Measurements from ENCODE around the gene MGAT5. TPM values are rescaled to one million over a fixed set of nuclear protein-coding genes. Genes with fewer than 3 reads are reported as not detected.

MGAT5 gene
- total RNA-seq, 3 donors from 2014 or later (not counting 1 experiment from before 2014, with no cell fraction given): 39.7 to 58.2 (median 57.0) TPM

GRCh38 chr2:134207589-134208209 is 46.2 kb upstream of the MGAT5 start:
- Histone ChIP-seq H3K4me1 (ENCODE audit: control insufficient read depth, insufficient read depth, low read length) (peaks cover 12% of the 10 kb centered on the region), H3K27me3 (ENCODE audit: control insufficient read depth, insufficient read depth, low read length) (no peaks in the 10 kb centered on the region), H3K4me3 (ENCODE audit: low read length) (no peak overlapping the region), H3K9me3 (ENCODE audit: control insufficient read depth, insufficient read depth, low read length) (no peaks in the 10 kb centered on the region), H3K36me3 (ENCODE audit: control insufficient read depth, insufficient read depth, low read length) (no peaks in the 10 kb centered on the region), H3K27ac (ENCODE audit: low read length) (no peak overlapping the region)
- H3K27ac Mint-ChIP-seq: no peak overlapping the region
- WGBS (ENCODE audit: insufficient coverage): 69% methylated on average over 4 of the region's 5 CpGs
- peak; percentile 60 for TF ChIP-seq CTCF (IDR thresholded peaks at IDR 0.05)
- H3K4me3 Mint-ChIP-seq: no peak overlapping the region
- peaks cover 11 to 18% of the 10 kb centered on the region in 2 donors for H3K4me1 Mint-ChIP-seq
- peak; percentile 78 to 93 (median 91) for ATAC-seq
- DNase-seq: peak; percentile 51 to 83
- no peaks in the 10 kb centered on the region for H3K36me3 Mint-ChIP-seq
- H3K9me3 Mint-ChIP-seq: no peaks in the 10 kb centered on the region
- no peaks in the 10 kb centered on the region for H3K27me3 Mint-ChIP-seq (ENCODE audit: low read depth in 2 of 2)
- intact Hi-C loops (cut with micrococcal nuclease): loop anchor here (5.0 kb wide), 1 partner anchor 90 kb away; no protein-coding TSS in a partner anchor

GRCh38 chr2:134208825-134209224 is 45.0 kb upstream of the MGAT5 start:
- no peak overlapping the region for H3K4me3 Mint-ChIP-seq
- no peak overlapping the region for H3K27ac ChIP-seq (ENCODE audit: low read length)

GRCh38 chr2:134212746-134213145 is 41.1 kb upstream of the MGAT5 start:
- no peak overlapping the region for H3K27ac Mint-ChIP-seq
- intact Hi-C loops (cut with micrococcal nuclease): no loop called here
- Histone ChIP-seq H3K9me3 (ENCODE audit: control insufficient read depth, insufficient read depth, low read length) (no peaks in the 10 kb centered on the region), H3K4me3 (ENCODE audit: low read length) (no peak overlapping the region), H3K4me1 (ENCODE audit: control insufficient read depth, insufficient read depth, low read length) (peaks cover 15% of the 10 kb centered on the region), H3K27ac (ENCODE audit: low read length) (no peak overlapping the region), H3K36me3 (ENCODE audit: control insufficient read depth, insufficient read depth, low read length) (no peaks in the 10 kb centered on the region), H3K27me3 (ENCODE audit: control insufficient read depth, insufficient read depth, low read length) (no peaks in the 10 kb centered on the region)
- DNase-seq (no peak), ATAC-seq (no peak)
- no peak overlapping the region for H3K4me3 Mint-ChIP-seq
- 96% methylated on average over 3 of the region's 3 CpGs for WGBS (ENCODE audit: insufficient coverage)
- no peaks in the 10 kb centered on the region for H3K9me3 Mint-ChIP-seq
- no peak for TF ChIP-seq CTCF (IDR thresholded peaks at IDR 0.05)
- H3K36me3 Mint-ChIP-seq: no peaks in the 10 kb centered on the region
- peaks cover 26 to 35% of the 10 kb centered on the region in 2 donors for H3K4me1 Mint-ChIP-seq
- no peaks in the 10 kb centered on the region for H3K27me3 Mint-ChIP-seq (ENCODE audit: low read depth in 2 of 2)

More at GRCh38 chr2:134208825-134209224, 45.0 kb upstream of the MGAT5 start:
- Mint-ChIP-seq H3K27me3 (ENCODE audit: low read depth in 2 of 2) (no peaks in the 10 kb centered on the region), H3K27ac (no peak overlapping the region), H3K9me3 (no peaks in the 10 kb centered on the region), H3K36me3 (no peaks in the 10 kb centered on the region), H3K4me1 (peaks cover 15 to 18% of the 10 kb centered on the region in 2 donors)
- Histone ChIP-seq H3K36me3 (ENCODE audit: control insufficient read depth, insufficient read depth, low read length) (no peaks in the 10 kb centered on the region), H3K4me3 (ENCODE audit: low read length) (no peak overlapping the region), H3K27me3 (ENCODE audit: control insufficient read depth, insufficient read depth, low read length) (no peaks in the 10 kb centered on the region), H3K4me1 (ENCODE audit: control insufficient read depth, insufficient read depth, low read length) (peaks cover 12% of the 10 kb centered on the region), H3K9me3 (ENCODE audit: control insufficient read depth, insufficient read depth, low read length) (no peaks in the 10 kb centered on the region)
- WGBS (ENCODE audit: insufficient coverage): 100% methylated on average over 1 of the region's 2 CpGs
- no peak for DNase-seq
- intact Hi-C loops (cut with micrococcal nuclease): loop anchor here (5.0 kb wide), 1 partner anchor 92 kb away; no protein-coding TSS in a partner anchor
- TF ChIP-seq CTCF (IDR thresholded peaks at IDR 0.05): no peak
- ATAC-seq: no peak
